ENCODE data around the gene EDN2.

The EDN2 gene

DNA sequence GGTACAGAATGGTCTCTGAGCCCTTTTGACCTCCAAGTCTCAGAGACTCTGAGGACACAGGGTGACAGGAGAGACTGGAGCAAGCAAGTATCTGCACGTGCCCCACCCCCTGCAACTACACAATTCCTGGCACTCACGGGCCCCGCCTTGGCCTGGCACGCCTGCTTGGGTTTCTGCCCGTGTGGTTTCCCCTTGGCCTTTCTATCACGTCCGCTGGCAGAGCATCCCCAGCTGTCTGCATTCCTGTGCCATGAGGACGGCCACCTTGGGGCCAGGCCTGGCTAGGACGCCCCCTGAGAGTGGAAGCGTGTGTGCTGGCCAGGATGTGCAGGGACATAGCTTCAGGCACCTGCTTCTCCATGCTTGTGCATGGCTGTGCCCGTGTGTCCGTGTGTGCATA is 14.3 kb upstream of the EDN2 start:
- no peak for DNase-seq (ENCODE audit: low spot score)

DNA sequence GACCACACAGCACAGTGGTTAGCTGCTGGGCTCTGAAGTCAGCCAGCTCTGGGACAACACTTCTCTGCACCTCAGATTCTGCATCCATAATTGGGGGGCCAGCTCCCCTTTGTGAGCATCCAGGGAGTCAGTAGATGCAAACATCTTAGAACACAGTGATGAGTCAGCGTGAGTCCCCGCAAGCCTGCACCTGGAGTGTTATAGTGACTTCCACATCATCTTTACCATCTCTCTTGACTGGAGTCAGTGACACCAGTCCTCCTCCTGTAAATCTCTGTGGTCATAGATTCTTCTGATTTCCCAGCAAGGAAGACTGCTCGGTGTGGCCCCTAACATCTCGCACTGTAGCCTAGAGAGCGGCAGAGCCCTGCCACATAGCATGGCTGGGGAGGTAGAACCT is 13.9 kb upstream of the EDN2 start:
- DNase-seq (ENCODE audit: low spot score) = no peak

DNA sequence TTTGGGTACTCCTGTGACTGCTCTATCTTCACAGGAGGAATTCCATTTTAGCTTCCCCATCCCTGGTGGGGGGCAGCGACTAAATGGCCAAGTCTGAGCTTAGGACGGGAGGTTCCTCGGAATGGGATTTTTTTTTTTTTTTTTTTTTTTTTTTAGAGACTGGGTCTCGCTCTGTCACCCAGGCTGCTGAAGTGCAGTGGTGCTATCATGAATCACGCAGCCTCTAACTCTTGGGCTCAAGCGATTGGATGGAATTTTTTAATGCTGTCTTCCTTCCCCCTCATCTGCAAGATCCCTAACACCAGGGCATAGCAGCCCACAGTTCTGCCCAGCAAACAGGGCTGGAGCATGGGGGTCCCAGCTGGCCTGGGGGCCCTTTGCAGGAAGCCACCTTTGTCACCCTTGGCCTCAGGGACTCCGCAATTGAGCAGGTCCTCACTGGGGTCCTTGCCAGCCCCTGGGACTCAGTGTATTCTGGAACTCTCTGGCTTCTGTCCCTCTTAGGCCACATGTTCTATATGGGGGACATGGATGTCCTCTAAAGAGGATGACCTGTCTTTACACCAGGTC is 13.1 kb upstream of the EDN2 start:
- DNase-seq (ENCODE audit: low spot score) = no peak

DNA sequence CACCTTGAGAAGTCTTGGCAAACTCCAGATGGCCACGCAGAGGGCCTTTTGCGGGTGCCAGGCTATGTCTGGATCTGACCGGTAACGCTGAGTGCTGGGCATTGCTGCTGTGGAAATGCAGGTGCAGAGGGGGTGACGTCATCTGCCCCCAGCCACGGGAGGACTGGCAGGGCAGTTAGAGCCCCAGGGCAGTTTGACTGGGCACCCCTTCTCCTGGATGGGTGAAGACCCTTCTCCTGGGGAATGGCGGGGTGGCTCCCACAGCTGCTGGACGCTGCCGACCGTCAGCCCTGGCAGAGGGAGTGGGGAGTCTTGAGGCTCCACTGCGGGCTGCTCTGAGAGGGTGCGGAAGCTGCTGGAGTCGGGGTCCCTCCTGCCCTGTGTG is 12.6 kb upstream of the EDN2 start:
- DNase-seq (ENCODE audit: low spot score) = no peak

DNA sequence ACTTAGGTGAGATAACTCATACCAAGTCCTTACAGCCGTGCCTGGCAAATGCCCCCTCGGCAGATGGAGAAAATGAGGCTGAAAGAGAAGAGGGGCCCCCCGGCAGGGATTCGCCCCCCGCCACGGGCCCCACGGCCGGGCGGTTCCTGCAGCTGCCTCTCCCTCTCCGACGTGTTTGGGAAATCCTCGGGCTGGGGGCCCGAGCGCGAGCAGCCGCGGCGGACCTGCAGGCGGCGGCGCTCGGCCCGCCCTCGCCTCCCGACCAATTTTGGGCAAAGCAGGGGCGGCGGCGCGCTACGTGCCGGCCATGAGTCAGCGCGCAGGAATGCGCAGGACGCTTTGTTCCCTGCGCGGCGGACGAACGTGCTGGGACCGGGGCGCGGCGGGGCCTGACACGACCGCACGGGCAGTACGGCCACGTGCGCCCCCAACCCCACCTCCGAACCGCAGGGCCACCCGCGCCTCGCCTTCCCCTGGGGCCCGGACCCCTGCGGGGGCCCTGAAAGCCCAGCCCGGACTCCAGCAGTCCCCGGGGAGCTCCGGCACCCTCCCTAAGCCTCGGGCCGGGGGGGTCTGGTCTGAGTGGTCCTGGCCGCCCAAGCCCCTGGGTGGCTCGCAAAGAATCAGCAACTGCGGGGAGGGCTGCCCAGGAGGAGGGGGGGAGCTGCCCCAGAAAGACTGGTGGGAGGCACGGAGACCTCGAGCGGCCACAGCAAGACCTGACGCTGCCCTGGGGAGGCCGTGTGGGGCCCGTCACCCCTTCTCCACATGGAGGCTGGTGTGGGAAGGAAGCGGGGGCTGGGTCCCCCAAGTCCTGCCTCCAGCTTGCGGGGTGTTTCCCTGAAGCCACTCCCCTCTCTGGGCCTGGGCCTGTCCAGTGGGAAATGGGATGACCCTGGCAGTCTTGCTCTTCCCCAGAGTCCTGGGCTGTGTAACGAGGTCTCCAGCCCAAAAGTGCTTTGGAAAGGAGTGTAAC is 11.9 kb upstream of the EDN2 start:
- DNase-seq (ENCODE audit: low spot score) = no peak

DNA sequence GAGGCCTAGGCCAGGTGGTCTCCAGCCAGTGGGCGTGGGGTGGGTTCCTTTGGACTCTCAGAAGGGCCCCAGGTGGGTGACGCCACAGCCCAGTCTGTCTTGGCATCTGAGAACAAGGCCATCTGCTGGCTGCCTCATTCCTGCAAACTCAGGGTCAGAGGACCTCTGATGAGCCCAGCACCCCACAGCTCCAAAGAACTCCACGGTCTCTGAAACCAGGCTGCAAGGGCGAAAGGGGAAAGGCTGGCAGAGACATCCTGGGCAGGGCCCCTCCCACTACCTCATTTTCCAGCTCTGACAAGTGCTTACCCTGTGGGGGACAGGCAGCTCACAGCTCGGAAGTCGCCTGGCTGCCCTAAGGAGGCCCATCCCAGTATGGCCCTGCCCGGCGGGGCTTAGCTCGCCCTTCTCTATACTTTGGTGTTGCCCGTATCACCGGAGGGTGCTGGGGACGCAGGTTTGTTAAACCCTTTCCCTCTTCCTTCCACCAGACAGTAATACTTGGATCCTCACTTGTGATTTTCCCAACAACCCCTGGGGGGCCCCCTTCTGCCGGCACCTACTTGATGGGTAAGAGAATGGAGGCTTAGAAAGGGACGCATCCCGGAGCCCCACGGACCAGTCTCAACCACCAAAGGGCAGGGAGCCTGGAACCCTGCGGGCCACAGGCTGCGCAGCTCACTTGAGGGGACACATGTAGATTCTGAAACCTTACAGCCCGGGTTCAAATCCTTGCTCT is 10.9 kb upstream of the EDN2 start:
- DNase-seq (ENCODE audit: low spot score) = no peak

DNA sequence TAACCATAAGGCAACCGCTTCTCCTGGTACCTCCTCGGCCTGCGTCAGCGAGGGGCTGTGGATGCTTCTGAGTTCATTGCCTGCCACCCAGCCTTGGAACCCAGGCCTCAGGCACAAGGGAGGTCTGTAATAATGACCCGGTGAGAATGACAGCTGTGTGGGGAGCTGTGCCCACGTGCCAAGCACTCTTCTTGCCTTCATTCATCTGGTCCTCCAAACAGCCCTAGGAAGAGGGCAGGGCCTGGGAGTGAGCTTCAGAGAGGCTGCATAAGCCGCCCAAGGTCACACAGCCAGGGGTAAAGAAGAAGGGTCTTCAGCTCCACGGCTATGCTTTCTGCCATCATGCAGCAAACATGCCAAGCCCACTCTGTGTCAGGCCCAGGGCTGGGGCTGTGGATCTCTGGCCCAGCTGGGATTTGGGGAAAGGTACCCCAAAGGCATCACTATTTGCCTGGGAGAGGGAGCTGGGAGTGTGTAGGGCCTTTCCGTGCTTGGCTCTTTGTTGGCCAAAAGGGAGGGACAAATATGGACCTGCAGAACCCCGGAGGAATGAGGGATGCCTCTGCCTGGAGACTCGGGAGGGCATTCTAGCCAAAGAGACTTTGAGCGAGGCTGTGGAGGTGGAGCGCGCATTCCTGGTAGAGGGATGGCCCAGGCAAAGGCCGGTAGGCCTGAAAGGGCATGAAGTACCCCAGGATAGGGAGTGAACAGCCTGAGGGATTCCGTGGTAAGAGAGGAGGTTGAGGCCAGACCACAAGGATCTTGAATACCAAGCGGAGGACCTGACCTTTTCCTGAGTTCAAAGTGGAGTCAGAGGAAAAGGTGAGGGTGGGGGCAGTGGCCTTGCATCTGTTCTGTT is 10.1 kb upstream of the EDN2 start:
- no peak for DNase-seq (ENCODE audit: low spot score)

DNA sequence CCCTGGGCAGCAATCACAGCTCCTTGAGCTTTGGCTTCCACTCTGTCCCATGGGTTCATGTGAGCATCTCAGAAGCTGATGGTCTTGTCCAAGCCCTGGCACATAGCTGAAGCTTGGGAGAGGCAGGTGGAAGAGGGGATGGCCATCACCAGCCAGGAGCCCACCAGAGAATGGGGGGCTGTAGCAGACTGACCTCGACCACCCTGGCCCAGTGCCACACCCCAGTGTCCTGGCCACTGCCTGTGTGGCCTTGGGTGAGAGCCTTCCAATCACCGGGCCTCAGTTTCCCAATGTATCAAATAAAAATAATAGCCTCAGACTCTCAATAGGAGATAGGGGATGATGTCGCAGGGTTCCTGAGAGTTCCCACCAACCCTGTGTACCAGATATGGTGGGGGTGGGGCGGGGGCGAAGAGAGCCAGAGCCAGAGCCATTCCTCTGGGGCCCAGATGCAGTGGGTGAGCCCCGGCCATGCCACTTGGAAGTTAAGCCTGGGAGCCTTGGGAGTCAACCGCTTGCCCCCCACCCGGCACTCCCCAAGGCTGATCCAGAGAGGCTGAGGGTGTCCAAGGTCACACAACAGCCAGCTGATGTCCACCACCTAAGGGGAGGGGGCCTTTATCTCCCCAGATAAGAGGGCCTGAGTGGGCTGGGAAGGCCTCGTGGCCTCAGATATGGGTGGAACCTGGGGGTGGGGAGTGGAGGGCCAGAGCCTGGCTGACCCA is 9.3 kb upstream of the EDN2 start:
- no peak for DNase-seq (ENCODE audit: low spot score)

DNA sequence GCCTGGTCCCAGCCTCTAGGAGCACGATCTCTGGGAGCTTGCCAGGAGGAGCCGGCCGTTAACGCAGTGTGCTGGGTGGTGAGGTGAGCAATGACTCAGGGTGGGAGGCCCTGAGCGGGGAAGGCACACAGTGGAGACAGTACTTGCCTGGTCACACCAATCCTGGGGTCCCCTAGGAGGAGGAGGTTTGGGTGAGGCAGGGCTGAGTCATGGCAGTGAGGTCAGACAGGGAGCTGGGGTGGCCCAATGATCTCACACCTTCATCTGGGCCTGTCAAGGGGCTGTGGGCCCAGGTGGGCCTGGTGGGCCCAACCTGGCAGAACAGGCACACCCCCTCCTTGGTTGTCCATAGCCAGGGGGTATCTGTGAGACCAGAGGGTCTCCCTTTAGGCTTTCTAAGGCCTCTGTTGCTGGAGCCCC is 8.6 kb upstream of the EDN2 start:
- no peak for DNase-seq (ENCODE audit: low spot score)

DNA sequence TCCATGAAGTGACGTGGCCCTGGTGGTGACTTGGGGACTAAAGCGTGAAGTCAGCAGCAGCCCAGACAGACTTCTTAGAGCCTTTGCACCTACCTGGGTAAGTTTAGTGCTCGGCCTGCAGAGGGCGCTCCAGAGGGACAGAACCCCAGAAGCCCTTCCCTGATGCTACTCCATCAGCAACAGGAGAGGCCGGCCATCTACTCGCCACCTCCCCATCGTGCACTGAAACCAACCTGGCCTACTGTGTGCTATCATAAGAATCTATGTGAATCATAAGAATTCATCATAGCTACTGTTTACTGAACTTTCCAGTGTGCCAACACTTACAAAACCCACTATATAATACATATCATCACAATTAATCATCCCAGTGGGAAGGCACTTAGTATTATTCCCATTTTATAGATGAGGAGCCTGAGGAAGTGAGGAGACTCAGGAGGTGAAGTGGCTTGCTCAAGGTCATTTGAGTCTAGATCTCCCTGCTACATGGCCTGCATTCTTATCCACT is 7.9 kb upstream of the EDN2 start:
- DNase-seq (ENCODE audit: low spot score) = no peak

DNA sequence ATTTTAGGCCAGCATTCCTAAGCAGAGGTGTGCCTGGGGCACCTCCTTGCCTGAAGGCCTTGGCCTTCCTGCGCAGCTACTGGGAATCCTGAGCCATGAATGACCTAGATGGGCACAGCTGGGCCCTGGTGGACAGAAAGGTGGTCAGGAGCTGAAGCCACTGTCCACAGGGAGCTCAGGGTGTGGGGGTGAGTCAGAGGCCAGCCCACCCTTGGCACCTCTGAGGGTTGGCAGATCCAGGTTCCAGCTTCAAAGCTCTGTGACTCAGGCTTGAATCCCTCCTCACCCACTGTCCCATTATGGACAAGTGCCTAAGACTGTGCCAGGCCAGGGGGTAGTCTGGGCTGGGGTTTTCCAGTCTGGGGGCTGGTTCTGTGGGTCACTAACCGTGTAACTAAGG is 6.4 kb upstream of the EDN2 start:
- DNase-seq (ENCODE audit: low spot score) = no peak

DNA sequence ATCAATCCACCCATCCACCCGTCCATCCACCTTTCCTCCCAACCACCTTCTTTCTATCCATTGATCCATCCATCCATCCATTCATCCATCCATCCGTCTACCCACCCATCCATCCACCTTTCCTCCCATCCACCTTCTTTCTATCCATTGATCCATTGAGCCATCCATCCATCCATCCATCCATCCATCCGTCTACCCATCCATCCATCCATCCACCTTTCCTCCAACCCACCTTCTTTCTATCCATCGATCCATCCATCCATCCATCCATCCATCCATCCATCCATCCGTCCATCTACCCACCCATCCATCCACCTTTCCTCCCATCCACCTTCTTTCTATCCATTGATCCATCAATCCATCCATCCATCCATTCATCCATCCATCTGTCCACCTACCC is 5.1 kb upstream of the EDN2 start:
- DNase-seq (ENCODE audit: low spot score) = no peak

DNA sequence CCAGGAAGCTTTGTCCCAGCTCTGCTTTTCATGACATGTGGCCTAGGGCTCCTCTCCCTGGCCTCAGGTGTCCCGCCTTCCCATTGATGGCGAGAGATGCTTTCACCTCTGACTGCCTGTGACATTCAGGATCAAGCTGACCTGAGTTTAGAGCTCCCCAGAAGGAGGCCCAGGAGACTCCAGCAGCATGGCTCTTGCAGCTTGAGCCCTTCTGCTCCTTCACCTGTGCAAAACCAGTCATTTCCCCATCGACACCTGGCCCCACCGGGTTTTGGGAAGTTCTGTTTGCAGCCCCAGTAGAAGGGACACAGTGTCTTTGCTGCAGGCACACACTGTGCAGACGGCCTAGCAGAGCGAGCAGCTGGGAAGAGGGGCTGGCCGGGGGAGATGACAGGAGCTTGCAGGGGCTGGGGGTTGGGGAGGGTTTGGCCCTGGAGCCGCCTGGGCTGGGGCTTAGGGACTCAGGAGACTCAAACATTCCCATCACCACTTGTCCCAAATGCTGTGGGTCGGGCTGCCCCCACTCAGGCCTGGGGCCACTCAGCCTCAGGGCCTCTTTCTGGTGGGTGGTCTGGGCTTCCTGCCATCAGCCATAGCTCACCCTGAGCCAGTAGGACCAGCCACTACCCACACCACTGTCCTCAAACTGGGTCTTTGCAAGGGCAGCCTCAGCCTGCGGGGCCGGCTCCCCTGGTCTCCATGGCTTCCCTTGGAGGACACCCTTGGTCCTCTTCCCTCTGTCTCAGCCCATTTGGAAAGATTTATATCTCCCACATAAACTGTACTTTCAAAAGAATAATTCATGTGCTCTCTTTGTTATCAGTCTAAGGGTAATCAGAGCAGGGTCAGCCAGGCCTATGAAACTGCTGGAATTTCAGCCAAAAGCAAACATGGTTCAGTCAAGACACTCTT is 3.8 kb upstream of the EDN2 start:
- no peak for DNase-seq (ENCODE audit: low spot score)

DNA sequence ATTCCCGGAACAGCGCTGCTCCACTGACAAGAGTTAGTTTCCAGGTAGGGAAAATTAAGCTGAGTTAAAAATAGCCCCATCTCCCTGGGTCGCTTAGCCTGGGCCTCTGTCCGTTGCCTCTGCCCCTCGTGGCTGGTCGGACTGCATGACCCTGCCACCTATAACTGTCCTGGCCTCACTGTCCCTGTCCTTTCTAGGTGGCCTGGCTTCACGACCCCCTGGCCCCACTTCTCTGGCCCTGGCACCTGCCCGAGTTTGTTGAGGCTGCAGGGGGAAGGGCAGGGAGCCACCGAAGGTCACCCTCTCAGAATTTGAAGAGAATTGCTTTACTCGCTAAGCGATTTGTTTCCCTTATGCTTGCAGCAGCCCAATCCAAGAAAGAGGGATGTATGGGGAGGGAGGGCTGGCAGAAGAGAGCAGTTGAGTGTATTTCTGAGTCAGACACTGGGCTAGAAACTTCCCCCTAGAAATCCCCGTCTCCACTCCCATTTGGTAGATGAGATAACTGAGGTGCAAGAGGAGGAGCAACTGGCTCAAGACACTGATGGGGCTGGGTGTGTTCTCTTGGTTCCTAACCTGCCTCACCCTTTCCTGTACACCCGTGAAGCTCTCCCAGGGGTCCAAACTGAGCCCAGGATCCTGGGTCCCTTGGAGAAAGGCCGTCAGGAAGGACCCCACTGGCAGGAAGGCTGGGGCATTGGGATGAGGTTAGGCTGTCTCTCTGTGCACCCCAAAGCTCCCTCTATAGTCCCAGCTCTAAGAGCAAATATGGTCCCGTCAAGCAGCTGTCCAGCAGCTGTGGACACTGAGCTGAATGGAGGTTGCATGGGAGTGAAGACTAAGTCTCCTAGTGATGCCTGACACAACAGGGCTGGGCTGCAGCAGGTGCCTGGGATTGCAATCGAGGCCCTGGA is 2.9 kb upstream of the EDN2 start:
- no peak for DNase-seq (ENCODE audit: low spot score)

DNA sequence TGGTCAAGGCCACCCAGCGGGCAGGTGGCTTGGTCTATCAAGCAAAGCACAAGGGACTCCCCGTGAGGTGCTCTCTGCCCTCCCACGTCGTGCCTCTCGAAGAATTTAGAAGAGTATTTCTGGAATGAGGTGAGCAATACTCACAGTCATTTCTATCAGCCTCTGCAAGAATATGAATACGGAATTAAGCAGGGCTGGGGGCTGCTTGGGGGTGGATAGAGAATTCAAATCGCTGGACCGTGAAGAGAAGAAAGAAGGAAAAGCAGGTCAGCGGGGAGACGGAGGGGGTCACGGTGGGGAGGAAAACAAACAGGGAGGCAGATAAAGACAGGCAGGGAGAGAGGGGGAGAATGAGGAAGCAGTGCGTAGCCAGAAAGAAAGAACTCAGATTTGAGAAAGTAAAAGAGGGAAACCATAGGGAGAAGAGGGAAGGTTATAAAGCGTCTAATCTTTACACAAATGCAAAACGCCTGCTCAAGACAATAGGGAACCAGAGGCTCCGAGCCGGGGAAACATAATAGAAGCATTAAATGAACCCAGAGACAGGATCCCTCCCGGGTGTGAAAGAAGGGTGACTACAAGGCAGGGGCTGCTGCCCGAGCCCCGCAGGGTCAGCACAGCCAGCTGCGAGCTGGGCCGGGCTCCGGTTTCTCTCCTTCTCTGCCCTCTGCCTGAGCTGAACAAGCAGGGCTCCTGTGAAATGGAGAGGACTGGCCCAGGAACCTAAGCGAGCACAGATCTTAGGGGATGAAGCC is 2.1 kb upstream of the EDN2 start:
- no peak for DNase-seq (ENCODE audit: low spot score)

DNA sequence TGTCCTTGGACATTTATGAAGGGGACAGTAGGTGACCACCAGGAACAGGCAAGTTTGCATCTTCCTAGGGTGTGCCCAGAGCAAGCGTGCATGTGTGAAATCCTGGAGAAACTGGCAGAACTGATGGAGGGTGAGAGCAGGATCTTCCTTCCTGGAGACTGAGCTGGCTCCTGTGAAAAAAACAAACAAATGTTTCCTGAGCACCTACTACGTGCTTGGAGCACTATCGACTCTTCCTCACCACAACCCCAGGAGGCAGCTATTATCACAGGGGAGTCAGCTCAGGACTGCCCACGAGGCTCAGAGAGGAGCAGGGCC is 1.5 kb upstream of the EDN2 start:
- no peak for DNase-seq (ENCODE audit: low spot score)

DNA sequence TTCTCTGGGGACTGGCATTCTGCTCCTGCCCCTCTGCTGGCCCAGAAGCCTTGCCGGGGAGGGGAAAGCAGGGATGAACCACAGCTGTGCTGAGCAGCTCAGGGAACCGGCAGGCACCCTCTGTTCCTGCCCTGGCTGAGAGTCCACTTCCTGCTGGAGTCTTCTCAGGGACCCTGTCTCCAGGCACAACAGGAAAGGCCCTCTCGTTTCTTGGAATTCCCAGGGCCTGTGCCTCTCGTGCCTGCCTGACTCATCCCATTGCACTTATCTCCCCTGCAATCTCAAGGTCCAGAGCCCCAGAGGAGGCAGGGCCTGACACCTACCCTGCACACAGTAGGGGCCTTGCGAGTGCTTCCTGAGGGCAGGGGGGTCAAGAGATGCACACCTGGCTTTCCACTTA is 1.1 kb upstream of the EDN2 start:
- no peak for DNase-seq (ENCODE audit: low spot score)

DNA sequence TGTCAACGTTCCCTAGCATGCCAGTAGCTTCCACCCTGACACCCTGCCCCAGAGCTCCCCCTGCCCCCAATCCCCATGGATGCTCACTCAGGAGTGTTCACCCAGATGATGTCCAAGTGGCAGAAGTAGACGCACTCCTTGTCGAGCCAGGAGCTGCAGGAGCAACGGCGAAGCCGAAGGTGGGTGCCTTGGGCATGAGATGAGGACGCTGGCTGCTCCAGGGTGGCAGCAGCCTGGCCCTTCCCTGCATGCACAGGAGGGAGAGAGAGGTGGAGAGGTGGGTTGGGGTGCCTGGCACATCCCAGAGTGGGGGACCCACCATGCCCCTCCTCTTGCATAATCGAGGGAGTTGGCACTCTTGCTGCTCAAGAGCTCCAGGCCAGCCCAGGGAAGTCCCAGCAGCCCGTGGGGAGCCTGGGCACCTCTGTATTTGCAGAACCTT is 502 bp downstream of the EDN2 start:
- DNase-seq (ENCODE audit: low spot score) = no peak

Measured in COLO829 (cell line).